ENCODE results near the gene OR2T35. TPM values are rescaled to one million over a fixed set of nuclear protein-coding genes. Genes with fewer than 3 reads are reported as not detected.
A peak's percentile ranks its signal among the peaks of the same experiment; 100 is the strongest.

The OR2T35 gene
- total RNA-seq, 6 donors from 2014 or later, result not detected

- Histone ChIP-seq H3K4me3 (no peak overlapping the region), H3K27me3 (no peaks in the 10 kb centered on the region), H3K36me3 (no peaks in the 10 kb centered on the region), H3K4me1 (no peaks in the 10 kb centered on the region), H3K9me3 (no peaks in the 10 kb centered on the region), H3K27ac (no peak overlapping the region)
- TF ChIP-seq POLR2A (IDR thresholded peaks at IDR 0.05) (no peak), EP300 (IDR thresholded peaks at IDR 0.05) (no peak), POLR2AphosphoS5 (IDR thresholded peaks at IDR 0.05) (no peak)
- ATAC-seq (ENCODE audit: low FRiP score in 2 of 2) (no peak), DNase-seq (no peak)
- 81 to 87% methylated on average over 2 of the region's 2 CpGs for WGBS, 2 donors
Observed at GRCh38 chr1:248596615-248597014, 48.5 kb downstream of the OR2T35 start.

- Histone ChIP-seq H3K36me3 (no peaks in the 10 kb centered on the region), H3K27me3 (no peaks in the 10 kb centered on the region), H3K9me3 (no peaks in the 10 kb centered on the region), H3K4me1 (no peaks in the 10 kb centered on the region), H3K27ac (no peak overlapping the region), H3K4me3 (no peak overlapping the region)
- DNase-seq (no peak), ATAC-seq (ENCODE audit: low FRiP score in 2 of 2) (no peak)
- TF ChIP-seq EP300 (IDR thresholded peaks at IDR 0.05) (no peak), CTCF (IDR thresholded peaks at IDR 0.05) (no peak), POLR2A (IDR thresholded peaks at IDR 0.05) (no peak), POLR2AphosphoS5 (IDR thresholded peaks at IDR 0.05) (no peak)
- WGBS, 2 donors, result 81% methylated on average over 4 to 5 of the region's 5 CpGs
Observed at GRCh38 chr1:248593226-248593625, 51.9 kb downstream of the OR2T35 start.

DNA sequence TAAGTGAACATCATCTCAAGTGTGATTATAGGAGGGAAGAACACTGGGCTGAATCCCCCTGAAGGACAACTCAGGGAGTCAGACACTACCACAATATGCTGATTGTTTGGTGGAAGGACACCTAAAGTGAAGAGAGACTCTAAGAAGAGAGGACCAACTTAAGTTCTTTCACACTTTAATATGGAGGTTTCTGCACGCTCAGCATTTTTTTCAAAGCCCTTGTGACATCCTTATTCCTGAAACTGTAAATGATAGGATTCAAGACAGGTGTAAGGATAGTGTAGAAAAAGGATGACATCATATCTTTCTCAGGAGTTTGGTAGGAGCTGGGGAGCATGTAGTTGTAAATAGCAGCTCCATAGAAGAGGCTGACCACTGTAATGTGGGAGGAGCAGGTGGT lies 52.4 kb downstream of the OR2T35 start:
- H3K9me3 ChIP-seq, result no peaks in the 10 kb centered on the region
- WGBS, 2 donors, result 78 to 87% methylated on average over 1 of the region's 1 CpG
- H3K4me1 ChIP-seq, result no peaks in the 10 kb centered on the region
- H3K27me3 ChIP-seq, result no peaks in the 10 kb centered on the region
- H3K4me3 ChIP-seq, result no peak overlapping the region
- DNase-seq (no peak), ATAC-seq (ENCODE audit: low FRiP score in 2 of 2) (no peak)
- H3K27ac ChIP-seq, result no peak overlapping the region
- H3K36me3 ChIP-seq, result no peaks in the 10 kb centered on the region
- TF ChIP-seq CTCF (IDR thresholded peaks at IDR 0.05), result no peak
- no peak for TF ChIP-seq EP300 (IDR thresholded peaks at IDR 0.05)

DNA sequence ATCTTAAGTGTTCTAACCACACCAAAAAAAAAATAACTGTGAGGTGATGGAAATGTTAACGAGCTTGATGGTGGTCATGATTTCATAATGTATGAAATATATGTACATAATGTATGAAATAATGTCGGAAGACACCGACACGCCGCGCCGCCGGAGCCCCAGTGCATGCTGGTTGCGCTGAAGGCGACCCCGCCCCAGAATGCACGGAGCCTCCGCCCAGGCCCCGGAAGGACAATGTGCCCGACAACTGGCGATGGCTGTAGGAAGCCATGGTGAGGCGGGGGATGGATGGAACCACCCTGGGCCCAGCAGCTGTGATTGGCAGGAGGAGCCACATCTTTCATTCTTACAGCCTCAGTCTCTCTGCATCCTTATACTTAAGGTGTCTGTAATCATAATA lies 55.0 kb downstream of the OR2T35 start:
- Histone ChIP-seq H3K4me1 (no peaks in the 10 kb centered on the region), H3K36me3 (no peaks in the 10 kb centered on the region), H3K27me3 (no peaks in the 10 kb centered on the region), H3K27ac (no peak overlapping the region), H3K4me3 (no peak overlapping the region), H3K9me3 (no peaks in the 10 kb centered on the region)
- TF ChIP-seq EP300 (IDR thresholded peaks at IDR 0.05) (no peak), POLR2A (IDR thresholded peaks at IDR 0.05) (no peak), CTCF (IDR thresholded peaks at IDR 0.05) (no peak), POLR2AphosphoS5 (IDR thresholded peaks at IDR 0.05) (no peak)
- DNase-seq, result peak in 1 of 2 donors; percentile 74
- ATAC-seq (ENCODE audit: low FRiP score in 2 of 2), result no peak
- WGBS, 2 donors, result 92 to 93% methylated on average over 16 to 17 of the region's 17 CpGs

GRCh38 chr1:248589334-248589733 lies 55.7 kb downstream of the OR2T35 start:
- no peak for DNase-seq
- no peak for TF ChIP-seq CTCF (IDR thresholded peaks at IDR 0.05)
- no peak for TF ChIP-seq EP300 (IDR thresholded peaks at IDR 0.05)
- no peak for TF ChIP-seq POLR2AphosphoS5 (IDR thresholded peaks at IDR 0.05)
- no peak for TF ChIP-seq POLR2A (IDR thresholded peaks at IDR 0.05)
- no peaks in the 10 kb centered on the region for H3K9me3 ChIP-seq
- no peaks in the 10 kb centered on the region for H3K36me3 ChIP-seq
- WGBS, 2 donors, result 80 to 84% methylated on average over 3 of the region's 3 CpGs
- no peak for ATAC-seq (ENCODE audit: low FRiP score in 2 of 2)
- no peaks in the 10 kb centered on the region for H3K27me3 ChIP-seq
- H3K4me1 ChIP-seq, result no peaks in the 10 kb centered on the region
- H3K27ac ChIP-seq, result no peak overlapping the region
- no peak overlapping the region for H3K4me3 ChIP-seq

Small RNA genes lying within 50 kb of the gene (small RNA-seq; reads per million reads assigned to genes)
- gene RF00019, result 0 reads per million in 4 donors

Other genes starting within 250 kb of the OR2T35 start
- gene OR2T1, start 242.2 kb downstream of the OR2T35 start, total RNA-seq, result not detected
- not detected for gene OR2T2, start 199.6 kb downstream of the OR2T35 start, total RNA-seq
- gene OR2T3, start 171.9 kb downstream of the OR2T35 start, total RNA-seq, result not detected
- gene OR2T5, start 156.7 kb downstream of the OR2T35 start, total RNA-seq, result not detected
- gene OR2G6, start 137.2 kb downstream of the OR2T35 start, total RNA-seq, result not detected
- gene OR2T29, start 82.5 kb downstream of the OR2T35 start, total RNA-seq, result not detected
- gene OR2T34, start 70.5 kb downstream of the OR2T35 start, total RNA-seq, result not detected
- gene OR2T10, start 47.6 kb downstream of the OR2T35 start, total RNA-seq, result not detected
- 1 to 10 TPM in 1 of 6 donors, not detected in 5; 1.8 TPM for gene OR2T11, start 10.2 kb downstream of the OR2T35 start, total RNA-seq
- gene OR2T27, start 10.2 kb upstream of the OR2T35 start, total RNA-seq, result not detected
- not detected for gene OR14I1, start 57.5 kb upstream of the OR2T35 start, total RNA-seq
- not detected for gene LYPD8, start 110.5 kb upstream of the OR2T35 start, total RNA-seq
- gene SH3BP5L, start 180.6 kb upstream of the OR2T35 start, total RNA-seq, result 10 to 100 TPM; 18.5 to 35.6 (median 22.5) TPM
- 10 to 100 TPM; 32.5 to 47.7 (median 45.8) TPM for gene ZNF672, start 192.9 kb upstream of the OR2T35 start, total RNA-seq
- gene ZNF692, start 213.8 kb upstream of the OR2T35 start, total RNA-seq, result 100 to 1,000 TPM in 1 of 6 donors, 10 to 100 TPM in 5; 25.7 to 248 (median 34.1) TPM